Endothelial cell of umbilical vein (primary cell): ENCODE measurements around the gene KLHDC1. TPM values are rescaled to one million over a fixed set of nuclear protein-coding genes. Genes with fewer than 3 reads are reported as not detected.

ENCODE experiments used
- Bru-seq: library from RNA; stranded (reverse); fragments of 400-500 nt; gene quantifications from one replicate; lab custom pipeline; 2021; lab: Mats Ljungman, UMichigan
- BruChase-seq, 2 experiments: library from RNA; stranded (reverse); fragments of 400-500 nt; gene quantifications; one replicate each; lab custom pipeline; 2021; lab: Mats Ljungman, UMichigan
- BruUV-seq: library from RNA; stranded (reverse); fragments of 400-500 nt; replicated peaks from 2 replicates; lab custom pipeline; 2021; lab: Mats Ljungman, UMichigan
- CTCF ChIA-PET: fragments of 300-600, 350-600 bp; sonication (Branson Sonifier 250); formaldehyde crosslinking; loops from one replicate; lab custom pipeline; 2021; ENCODE audit warnings: antibody characterized with exemption, inconsistent platforms; lab: Charles Lee
- POLR2A ChIA-PET: fragments of 300-600, 350-600 bp; sonication (Branson Sonifier 250); formaldehyde crosslinking; loops from one replicate; lab custom pipeline; 2021; ENCODE audit warnings: antibody characterized with exemption, inconsistent platforms; lab: Charles Lee
- DNase-seq: peaks from one replicate; pipeline ENCODE4 v3.0.0-alpha.2; 2011; ENCODE audit warnings: low read depth, low spot score
- FAIRE-seq: peaks from 2 replicates; lab custom pipeline; 2011; peaks lifted over from hg19 to GRCh38; lab: Jason Lieb, UNC
- H2AFZ ChIP-seq: 2 replicates; pipeline ENCODE4 v1.6.0; 2012; ENCODE audit warnings: low read depth, low read length, control low read depth, inconsistent platforms
- H3K27ac ChIP-seq: 2 replicates; pipeline ENCODE4 v1.5.1; 2011; ENCODE audit warnings: low read depth, mild to moderate bottlenecking, control low read depth, low read length, moderate library complexity; ENCODE audit not compliant: insufficient read depth
- H3K27me3 ChIP-seq, 2 experiments: 2 replicates each; pipeline versions ENCODE4 v1.6.0 to v1.6.1; 2011; ENCODE audit warnings: low read length in 2 of 2, mixed read lengths in 1 of 2; ENCODE audit not compliant: control insufficient read depth in 2 of 2, insufficient read depth in 2 of 2
- H3K36me3 ChIP-seq, 2 experiments: 2 replicates in 1 of 2; 3 replicates in 1 of 2; pipeline ENCODE4 v1.5.1; 2011; ENCODE audit warnings: low read length in 2 of 2, mild to moderate bottlenecking in 1 of 2, moderate library complexity in 1 of 2; ENCODE audit not compliant: control insufficient read depth in 2 of 2, insufficient read depth in 2 of 2; ENCODE audit errors: extremely low read depth in 1 of 2
- H3K4me1 ChIP-seq: 3 replicates; pipeline ENCODE4 v1.5.1; 2011; ENCODE audit warnings: mild to moderate bottlenecking, low read length; ENCODE audit not compliant: control insufficient read depth, insufficient read depth; ENCODE audit errors: extremely low read depth
- H3K4me2 ChIP-seq: 2 replicates; pipeline ENCODE4 v1.6.1; 2011; ENCODE audit warnings: low read length, control low read depth, mixed read lengths; ENCODE audit not compliant: insufficient read depth
- H3K4me3 ChIP-seq, 3 experiments: fragments of 200-600 bp in 1 of 3; sonication (generic), shearing (Covaris generic) in 1 of 3; replicated peaks in 1 of 3; 2 replicates each; pipeline ENCODE4 v1.5.1; 2011 to 2016; ENCODE audit warnings: control low read depth in 3 of 3, low read length in 3 of 3, mild to moderate bottlenecking in 2 of 3, inconsistent platforms in 1 of 3, low read depth in 1 of 3, moderate library complexity in 1 of 3; ENCODE audit not compliant: insufficient read depth in 1 of 3
- H3K79me2 ChIP-seq: 2 replicates; pipeline ENCODE4 v1.6.0; 2012; ENCODE audit warnings: low read length, inconsistent platforms; ENCODE audit not compliant: control insufficient read depth, insufficient read depth
- H3K9ac ChIP-seq: replicated peaks from 2 replicates; pipeline ENCODE3; 2011; ENCODE audit warnings: low read length, control low read depth; ENCODE audit not compliant: insufficient read depth; ENCODE audit errors: extremely low read depth
- H3K9me1 ChIP-seq: replicated peaks from 3 replicates; pipeline ENCODE4 v1.6.0; 2011; ENCODE audit warnings: mild to moderate bottlenecking, low read length; ENCODE audit not compliant: control insufficient read depth, insufficient read depth; ENCODE audit errors: extremely low read depth
- H3K9me3 ChIP-seq: replicated peaks from 2 replicates; pipeline ENCODE4 v1.5.1; 2012; ENCODE audit warnings: low read length, inconsistent platforms; ENCODE audit not compliant: control insufficient read depth, insufficient read depth
- H4K20me1 ChIP-seq: replicated peaks from 2 replicates; pipeline ENCODE3; 2011; ENCODE audit warnings: mild to moderate bottlenecking, low read length; ENCODE audit not compliant: control insufficient read depth, insufficient read depth; ENCODE audit errors: extremely low read depth
- CTCF ChIP-seq, 2 donors: IDR thresholded peaks; 1 replicate in 1 of 2; 2 replicates in 1 of 2; pipeline ENCODE4 v1.5.1; 2011; ENCODE audit warnings: low read length in 2 of 2, mild to moderate bottlenecking in 2 of 2, moderate library complexity in 2 of 2, control low read depth in 1 of 2, inconsistent platforms in 1 of 2, low read depth in 1 of 2; ENCODE audit not compliant: insufficient read depth in 1 of 2; ENCODE audit errors: extremely low read depth in 1 of 2
- EZH2 ChIP-seq: IDR thresholded peaks from 2 replicates; pipeline ENCODE4 v1.6.1; 2012; ENCODE audit warnings: borderline replicate concordance, low read depth, mild to moderate bottlenecking, moderate library complexity, low read length, inconsistent platforms; ENCODE audit not compliant: severe bottlenecking
- GATA2 ChIP-seq: IDR thresholded peaks from 2 replicates; pipeline ENCODE4 v1.7.0; 2011; ENCODE audit warnings: low read depth, mild to moderate bottlenecking, moderate library complexity, mixed read lengths, low read length; ENCODE audit not compliant: insufficient read length, insufficient read depth
- JUN ChIP-seq: IDR thresholded peaks from 2 replicates; pipeline ENCODE4 v1.6.1; 2011; ENCODE audit warnings: borderline replicate concordance, low read depth; ENCODE audit not compliant: insufficient read length, insufficient read depth
- MYC ChIP-seq: IDR thresholded peaks from one replicate; pipeline ENCODE4 v1.6.1; 2011; ENCODE audit warnings: mild to moderate bottlenecking, low read depth, low read length
- POLR2A ChIP-seq: IDR thresholded peaks from 2 replicates; pipeline ENCODE4 v1.6.1; 2012; ENCODE audit warnings: low read depth, mild to moderate bottlenecking, control low read depth, low read length
- POLR2AphosphoS5 ChIP-seq: IDR thresholded peaks from 2 replicates; pipeline ENCODE4 v1.6.1; 2012; ENCODE audit warnings: low read depth, mild to moderate bottlenecking, control low read depth, low read length, moderate library complexity; ENCODE audit not compliant: insufficient read depth
- dilution Hi-C: fragments of 300-500 bp; cut with MboI; formaldehyde crosslinking; loops from one replicate; pipeline ENCODE4 v1.15.0; 2019; ENCODE audit warnings: low sequenced_read_pairs; ENCODE audit not compliant: extremely low pct_ligation_motif_present
- intact Hi-C: fragments of 100-400 bp; cut with micrococcal nuclease; formaldehyde crosslinking; loops from one replicate; pipeline ENCODE4 v1.10.0; 2022
- long read RNA-seq: library from polyadenylated mRNA; stranded (forward); transcript quantifications from one replicate; pipeline ENCODE4 v2.0.0, GENCODE V29; 2021
- polyA minus RNA-seq, 3 experiments: library from RNA; depleted of rRNA, polyadenylated mRNA; stranded (reverse); fragments of >200 nt; gene quantifications; 1 replicate in 1 of 3; 2 replicates in 2 of 3; pipeline ENCODE4 v1.2.3, GENCODE V29; 2011
- polyA plus RNA-seq, 4 experiments: library from polyadenylated mRNA; depleted of rRNA in 3 of 4; stranded (reverse) in 3 of 4; unstranded in 1 of 4; fragments of >200 nt; gene quantifications; 2 replicates each; pipeline versions ENCODE4 v1.2.1 to v1.2.3, GENCODE V29; 2011 to 2012; ENCODE audit warnings: missing spikeins in 1 of 4
- total RNA-seq: library from RNA; stranded (reverse); gene quantifications from 2 replicates; pipeline ENCODE4 v1.2.3, GENCODE V29; 2021

The KLHDC1 gene
- total RNA-seq: 1.2 and 1.6 TPM in 2 replicates
- 0.22 and 0.77 TPM in 2 replicates for polyA plus RNA-seq
- polyA plus RNA-seq (2011; cell fraction: cytosol; rRNA removed): 0.20 and 0.30 TPM in 2 replicates
- polyA plus RNA-seq (2011; cell fraction: nucleus; rRNA removed): 1.8 and 2.3 TPM in 2 replicates
- polyA plus RNA-seq (2012): 0.47 and 0.68 TPM in 2 replicates
- 1.2 and 1.7 TPM in 2 replicates for polyA minus RNA-seq
- polyA minus RNA-seq (2011; cell fraction: cytosol; rRNA and poly(A)+ RNA removed): not detected
- 0.91 and 2.2 TPM in 2 replicates for polyA minus RNA-seq (2011; cell fraction: nucleus; rRNA and poly(A)+ RNA removed)
- percentile 42 among the genes with signal in this experiment for Bru-seq, nascent RNA
- percentile 44 among the genes with signal in this experiment for BruChase-seq, experiment 1, labeled RNA remaining after a 6-hour chase
- BruChase-seq, experiment 2, labeled RNA remaining after a 2-hour chase: percentile 40 among the genes with signal in this experiment
- long read RNA-seq, partial matches to known transcripts: 0 of 5 reads
- long read RNA-seq, other reads (novel, unspliced or antisense): 2 of 5 reads

- H3K4me2 ChIP-seq: peak within 1 kb of the TSS; percentile 81
- no peaks in the 10 kb centered on the region for H3K36me3 ChIP-seq
- DNase-seq (peak; percentile 85), FAIRE-seq (peak; percentile 74)
- peak within 1 kb of the TSS; percentile 48 to 91 (median 72) for H3K4me3 ChIP-seq
- ChIA-PET CTCF (interaction anchor here (0.9 to 2.3 kb wide), 3 partner anchors 55 to 72 kb away, joined by 3 to 14 read pairs (median 4); partner anchors contain the start of genes MGAT2 and RPL36AL), POLR2A (interaction anchor here (1.1 kb wide), 1 partner anchor 74 kb away, joined by 3 read pairs; the partner anchor contains the start of gene KLHDC2)
- intact Hi-C loops (loop anchor here (2.0 kb wide), 3 partner anchors 58 to 106 kb away; partner anchors contain the start of genes DNAAF2 and RPS29), dilution Hi-C loops (no loop called here)
- peak within 1 kb of the TSS; percentile 10 for H3K27ac ChIP-seq
- peaks cover 9% of the 10 kb centered on the region for H3K4me1 ChIP-seq
- no peak for TF ChIP-seq JUN
- TF ChIP-seq CTCF (IDR thresholded peaks at IDR 0.05; ENCODE audit: extremely low read depth in 1 of 2, insufficient read depth in 1 of 2, low read depth in 1 of 2, low read length in 2 of 2): no peak
- no peak for TF ChIP-seq GATA2
- TF ChIP-seq POLR2A: peak; percentile 95
- TF ChIP-seq EZH2: no peak
- peak; percentile 91 for TF ChIP-seq POLR2AphosphoS5
- no peak for TF ChIP-seq MYC
- no peaks in the 10 kb centered on the region for H3K9me1 ChIP-seq
- H3K79me2 ChIP-seq: no peaks in the 10 kb centered on the region
- peak within 1 kb of the TSS; percentile 38 for H2AFZ ChIP-seq
- H3K9ac ChIP-seq: peak within 1 kb of the TSS; percentile 71
- H3K27me3 ChIP-seq: no peaks in the 10 kb centered on the region
- no peaks in the 10 kb centered on the region for H3K9me3 ChIP-seq
- BruUV-seq: TSS peak; percentile 54
- no peaks in the 10 kb centered on the region for H4K20me1 ChIP-seq
Observed at GRCh38 chr14:49692811-49693734, at the start of gene KLHDC1. TSS of gene KLHDC1 (plus strand) at chr14:49693120. CDS start at chr14:49693195, 75 bp downstream.
